ENCODE results near the gene C1QTNF12.

The C1QTNF12 gene

GRCh38 chr1:1223321-1223720 lies 23.2 kb downstream of the C1QTNF12 start:
- intact Hi-C loops (cut with DNase I): no loop called here
- DNase-seq: no peak

GRCh38 chr1:1222575-1223225 lies 23.8 kb downstream of the C1QTNF12 start:
- no peak for DNase-seq
- intact Hi-C loops (cut with DNase I): no loop called here

DNA sequence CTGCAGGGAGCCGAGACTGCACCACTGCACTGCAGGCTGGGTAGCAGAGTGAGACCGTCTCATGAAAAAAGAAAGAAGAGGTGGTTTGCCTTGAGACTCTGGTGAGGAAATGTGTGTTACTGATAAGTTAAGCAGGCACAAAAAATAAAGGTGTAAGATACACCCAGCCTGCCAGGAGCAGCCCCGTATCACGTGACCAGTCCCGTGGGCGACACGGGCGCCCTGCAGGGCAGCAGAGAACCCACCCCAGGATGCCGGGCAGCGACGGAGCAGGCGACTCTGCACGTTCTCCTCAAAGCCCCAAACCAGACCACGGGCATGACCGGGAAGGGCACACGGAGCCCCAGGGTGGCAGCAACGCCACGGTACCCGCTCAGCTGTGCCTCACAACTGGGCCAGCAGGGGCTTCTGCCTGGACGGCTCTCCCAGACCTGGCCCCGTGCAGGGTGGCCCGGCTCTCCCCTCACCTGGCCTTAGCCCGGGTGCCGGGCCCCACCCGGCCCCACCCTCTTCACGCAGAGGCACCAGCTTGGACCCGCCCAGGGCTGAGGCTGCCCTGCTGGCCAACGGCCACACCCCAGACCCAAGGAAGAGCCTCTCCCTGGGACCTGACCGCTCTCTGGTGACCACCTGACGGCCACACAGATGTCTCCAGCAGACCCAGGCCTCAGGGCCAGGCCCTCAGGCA lies 24.5 kb downstream of the C1QTNF12 start:
- no peak for DNase-seq
- intact Hi-C loops (cut with DNase I): no loop called here

DNA sequence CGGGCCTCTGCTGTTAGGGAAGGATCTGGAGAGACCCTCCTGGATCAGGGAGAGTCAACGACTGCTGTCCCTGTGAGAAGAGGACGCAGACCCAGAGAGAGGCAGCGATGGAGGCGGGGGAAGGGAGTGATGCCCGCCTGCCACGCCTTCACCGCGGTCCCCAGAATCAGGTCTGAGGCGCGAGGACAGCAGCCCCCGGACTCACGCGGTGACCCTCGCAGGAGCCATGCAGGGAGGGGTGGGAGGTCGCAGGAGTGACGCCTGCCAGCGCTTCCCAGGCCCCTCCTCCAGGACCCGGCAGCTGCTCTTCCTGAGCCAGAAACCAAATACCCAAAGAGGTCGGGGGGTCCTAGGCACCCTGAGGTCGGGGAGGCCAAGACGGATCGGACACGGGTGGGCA lies 26.3 kb downstream of the C1QTNF12 start:
- DNase-seq: no peak
- intact Hi-C loops (cut with DNase I): no loop called here

DNA sequence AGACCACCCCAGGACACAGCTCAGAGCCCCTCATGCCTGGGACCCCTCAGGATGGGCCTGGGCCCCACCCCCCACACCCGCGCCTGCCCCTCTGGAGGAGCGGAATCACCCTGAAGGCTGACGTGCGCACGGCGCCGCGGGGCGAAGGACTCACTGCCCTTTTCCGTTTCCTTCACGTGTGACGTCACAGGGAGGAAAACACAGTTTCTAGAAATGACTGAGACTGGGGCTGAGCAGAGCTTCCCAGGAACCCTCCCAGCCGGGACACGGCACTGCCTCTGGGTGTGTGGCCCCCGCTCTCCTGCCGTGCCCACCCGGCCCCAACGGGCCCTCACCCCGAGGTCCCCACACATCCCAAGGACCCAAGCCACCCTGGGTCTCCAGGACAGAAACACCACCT lies 27.2 kb downstream of the C1QTNF12 start:
- DNase-seq: no peak
- intact Hi-C loops (cut with DNase I): no loop called here

- no peak for DNase-seq
- intact Hi-C loops (cut with DNase I): no loop called here
These were observed 27.9 kb downstream of the C1QTNF12 start for GRCh38 chr1:1218524-1219200.

GRCh38 chr1:1217621-1218523 lies 28.6 kb downstream of the C1QTNF12 start:
- intact Hi-C loops (cut with DNase I): no loop called here

DNA sequence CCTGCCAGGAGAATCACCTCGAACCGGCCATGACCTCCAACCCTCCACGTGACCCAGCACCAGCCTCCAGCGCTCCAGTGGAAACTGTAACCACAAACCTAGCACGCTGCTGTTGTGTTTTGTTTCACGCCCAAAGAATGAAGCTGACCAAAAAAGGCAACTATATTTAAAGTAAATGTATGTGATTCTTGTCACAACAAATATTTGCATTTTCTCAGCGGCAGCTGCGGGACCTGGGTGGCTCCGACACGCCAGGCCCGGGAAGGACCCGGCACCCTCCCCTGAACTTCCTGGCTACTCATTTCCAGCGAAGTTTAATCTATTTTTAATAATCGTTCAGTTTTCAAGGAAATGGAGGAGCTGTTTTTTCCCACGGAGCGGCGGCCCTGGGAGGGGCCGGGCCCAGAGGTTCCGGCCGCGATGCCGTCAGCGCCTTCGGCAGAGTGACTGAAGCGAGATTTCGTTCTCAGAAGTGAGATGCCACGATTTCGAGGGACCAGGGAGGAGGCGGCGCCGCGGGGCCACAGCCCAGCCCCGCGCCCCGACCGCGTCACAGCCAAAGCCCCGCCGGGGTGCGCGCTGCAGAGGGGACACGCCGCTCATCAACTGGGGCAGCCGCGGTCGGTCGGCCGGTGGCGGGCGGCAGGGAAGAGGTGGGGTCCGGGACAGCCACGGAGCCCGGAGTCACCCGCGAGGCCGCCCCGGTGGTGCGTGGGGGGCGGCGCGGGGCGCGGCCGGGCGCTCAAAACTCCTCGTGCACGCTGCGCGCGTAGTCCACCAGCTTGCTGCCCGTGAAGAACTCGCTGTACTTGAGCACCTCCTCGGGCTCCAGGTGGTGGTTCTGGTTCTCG lies 29.5 kb downstream of the C1QTNF12 start:
- intact Hi-C loops (cut with DNase I): no loop called here
- DNase-seq: no peak

More at GRCh38 chr1:1217621-1218523, 28.6 kb downstream of the C1QTNF12 start:
- peak in 3 of 42 donors; percentile 16 to 49 (median 33) for DNase-seq

GRCh38 chr1:1215881-1216605 lies 30.5 kb downstream of the C1QTNF12 start:
- intact Hi-C loops (cut with DNase I): no loop called here
- no peak for DNase-seq

DNA sequence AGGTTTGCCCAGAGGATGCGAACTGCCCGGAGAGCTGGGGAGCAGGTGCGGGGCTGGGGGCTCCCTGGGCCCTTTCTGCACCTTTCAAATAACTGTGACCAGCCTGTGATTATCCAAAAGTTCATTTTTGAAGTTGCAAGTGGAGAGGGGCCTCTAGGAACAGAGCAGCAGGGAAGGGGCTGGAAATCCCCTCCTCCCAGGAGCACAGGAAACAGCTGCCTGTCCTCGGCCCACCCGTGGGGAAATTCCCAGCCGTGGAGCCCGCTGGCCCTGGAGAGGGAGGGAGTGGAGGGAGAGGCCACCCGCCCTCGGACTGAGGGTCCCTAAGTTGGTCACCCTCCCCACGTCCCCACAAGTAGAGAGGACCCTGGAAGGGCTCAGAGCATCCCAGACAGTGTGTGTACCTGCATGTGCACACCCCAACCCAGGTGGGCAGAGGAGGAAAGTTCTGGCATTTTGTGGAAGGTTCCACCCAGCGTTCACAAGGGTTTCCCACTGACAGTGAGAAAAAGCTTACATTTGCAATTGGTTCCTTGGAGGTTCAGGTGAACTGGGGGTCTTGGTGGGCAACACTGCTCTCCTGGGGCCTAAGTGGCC lies 31.3 kb downstream of the C1QTNF12 start:
- no peak for DNase-seq
- intact Hi-C loops (cut with DNase I): no loop called here

DNA sequence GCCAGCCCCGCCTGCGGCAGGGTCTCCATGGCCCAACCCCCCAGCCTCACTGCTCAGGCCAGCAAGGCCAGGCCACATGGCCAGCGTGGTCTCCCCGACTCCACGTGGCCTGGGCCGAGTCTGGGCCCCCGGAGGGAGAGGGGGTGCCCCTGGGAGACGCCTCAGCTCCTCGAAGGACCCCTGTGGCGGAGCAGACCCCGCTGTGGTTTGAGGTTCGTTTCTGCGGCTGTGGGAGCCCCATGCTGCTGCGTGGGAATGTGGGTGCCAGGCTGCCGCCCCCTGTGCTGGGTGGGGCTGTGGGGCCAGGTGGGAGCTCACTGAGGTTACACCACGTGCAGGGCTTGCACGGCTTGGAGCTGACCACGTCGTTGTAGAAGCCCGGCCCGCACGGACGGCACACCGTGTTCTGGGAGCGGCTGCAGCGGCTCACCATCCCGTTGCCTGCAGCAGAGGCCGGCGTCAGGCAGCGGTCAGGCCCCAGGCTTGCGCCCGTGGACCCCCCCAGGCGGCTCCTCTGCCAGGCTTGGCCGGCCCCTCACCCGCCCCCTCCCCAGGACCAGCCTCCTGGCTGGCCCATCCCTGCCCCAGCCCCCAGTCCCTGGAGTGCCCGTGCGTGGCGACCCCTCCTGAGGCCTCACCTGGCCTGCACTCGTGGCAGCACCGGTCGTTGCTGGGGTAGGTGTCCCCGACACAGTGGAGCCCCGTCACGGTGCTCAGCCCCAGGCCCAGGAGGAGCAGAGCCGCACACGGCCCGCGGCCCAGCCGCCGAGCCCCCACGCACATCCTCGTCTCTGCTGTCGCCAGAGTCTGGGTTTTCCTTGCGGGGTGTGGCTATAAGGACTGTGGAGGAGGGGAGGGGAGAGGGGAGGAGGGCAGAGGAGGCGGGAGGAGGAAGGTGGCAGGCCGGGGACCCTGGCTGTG lies 32.9 kb downstream of the C1QTNF12 start, which contains the start of gene TNFRSF4:
TNFRSF4 (minus strand) TSS at position 809 of the 921 bp plus-strand sequence; CDS start at position 783, 26 bp downstream.
- peak in 1 of 42 donors; percentile 1 for DNase-seq
- intact Hi-C loops (cut with DNase I): no loop called here

- intact Hi-C loops (cut with DNase I): no loop called here
- peak in 1 of 42 donors; percentile 2 for DNase-seq
These were observed 33.7 kb downstream of the C1QTNF12 start for GRCh38 chr1:1212780-1213344.

- intact Hi-C loops (cut with DNase I): no loop called here
- peak in 1 of 42 donors; percentile 1 for DNase-seq
These were observed 34.7 kb downstream of the C1QTNF12 start for GRCh38 chr1:1211541-1212441.

- intact Hi-C loops (cut with DNase I): no loop called here
- DNase-seq: peak in 1 of 42 donors; percentile 0
These were observed 35.6 kb downstream of the C1QTNF12 start for GRCh38 chr1:1210726-1211540.
